Astrocyte (in vitro differentiated cells and primary cell): ENCODE measurements around the gene INO80.

ENCODE experiments used
- CTCF ChIP-seq: IDR thresholded peaks from 2 replicates; pipeline ENCODE4 v1.5.1; 2011; ENCODE audit warnings: low read depth, mild to moderate bottlenecking, inconsistent platforms, low read length, moderate library complexity; ENCODE audit not compliant: insufficient read depth
- EZH2 ChIP-seq: IDR thresholded peaks from 2 replicates; pipeline ENCODE4 v1.6.1; 2012; ENCODE audit warnings: mild to moderate bottlenecking, low read length, inconsistent platforms; ENCODE audit not compliant: insufficient read depth

DNA sequence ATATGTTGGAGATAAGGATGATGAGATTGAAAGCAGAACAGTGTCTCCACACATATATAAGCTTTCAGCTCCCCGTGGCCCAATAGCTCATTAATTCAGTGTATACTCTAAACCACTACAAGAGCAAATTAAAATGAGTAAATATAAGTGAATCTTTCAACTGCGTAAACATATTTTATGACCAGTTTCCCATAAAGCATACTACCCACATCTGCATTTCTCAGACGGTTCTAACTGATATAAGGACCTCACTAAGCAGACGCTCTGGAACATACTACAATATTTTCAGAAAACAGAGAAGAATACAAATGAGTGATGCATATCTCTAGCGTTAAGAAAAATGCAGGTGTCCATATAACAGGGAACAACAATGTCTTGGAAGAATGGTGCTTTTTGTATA is 73.2 kb downstream of the INO80 start:
- TF ChIP-seq EZH2 (no peak), CTCF (no peak)
